HEK293T (cell line): ENCODE results near the gene KCNK7.

Experiments
- ARNT ChIP-seq: fragments of 450-650 bp; IDR thresholded peaks from 2 replicates; pipeline ENCODE4 v1.6.1; 2017; ENCODE audit warnings: mild to moderate bottlenecking
- BHLHE40 ChIP-seq: fragments of 450-650 bp; IDR thresholded peaks from 2 replicates; pipeline ENCODE4 v1.6.1; 2016; ENCODE audit warnings: mild to moderate bottlenecking, moderate library complexity, borderline replicate concordance
- FOXA1 ChIP-seq: fragments of 450-650 bp; IDR thresholded peaks from 2 replicates; pipeline ENCODE4 v1.6.1; 2016; ENCODE audit warnings: mild to moderate bottlenecking
- FOXK2 ChIP-seq: fragments of 450-650 bp; IDR thresholded peaks from 2 replicates; pipeline ENCODE4 v1.6.1; 2016; ENCODE audit warnings: mild to moderate bottlenecking
- FOXM1 ChIP-seq: fragments of 450-650 bp; IDR thresholded peaks from 2 replicates; pipeline ENCODE4 v1.6.1; 2017; ENCODE audit warnings: mild to moderate bottlenecking, borderline replicate concordance
- HDGF ChIP-seq: fragments of 450-650 bp; IDR thresholded peaks from 2 replicates; pipeline ENCODE4 v1.6.1; 2017; ENCODE audit warnings: antibody characterized with exemption, borderline replicate concordance
- L3MBTL2 ChIP-seq: fragments of 450-650 bp; conservative IDR thresholded peaks from 2 replicates; pipeline ENCODE4 v1.6.1; 2016; ENCODE audit warnings: mild to moderate bottlenecking
- NFRKB ChIP-seq: fragments of 450-650 bp; IDR thresholded peaks from 2 replicates; pipeline ENCODE4 v1.6.1; 2016; ENCODE audit warnings: mild to moderate bottlenecking, moderate library complexity
- SP1 ChIP-seq: fragments of 450-650 bp; IDR thresholded peaks from 2 replicates; pipeline ENCODE4 v1.6.1; 2017
- TARDBP ChIP-seq: fragments of 450-650 bp; IDR thresholded peaks from 2 replicates; pipeline ENCODE4 v1.6.1; 2016
- ZNF384 ChIP-seq: fragments of 450-650 bp; IDR thresholded peaks from 2 replicates; pipeline ENCODE4 v1.6.1; 2016
- TF ChIP-seq, protein P1 (sequence below): fragments of 450-650 bp; IDR thresholded peaks from 2 replicates; pipeline ENCODE4 v1.6.1; 2016

- TF ChIP-seq SP1 (no peak), ZNF384 (no peak), NFRKB (no peak), FOXK2 (no peak), ARNT (no peak), TARDBP (no peak), FOXA1 (no peak), FOXM1 (no peak), HDGF (no peak), BHLHE40 (no peak), L3MBTL2 (no peak)
- TF ChIP-seq, protein P1, sequence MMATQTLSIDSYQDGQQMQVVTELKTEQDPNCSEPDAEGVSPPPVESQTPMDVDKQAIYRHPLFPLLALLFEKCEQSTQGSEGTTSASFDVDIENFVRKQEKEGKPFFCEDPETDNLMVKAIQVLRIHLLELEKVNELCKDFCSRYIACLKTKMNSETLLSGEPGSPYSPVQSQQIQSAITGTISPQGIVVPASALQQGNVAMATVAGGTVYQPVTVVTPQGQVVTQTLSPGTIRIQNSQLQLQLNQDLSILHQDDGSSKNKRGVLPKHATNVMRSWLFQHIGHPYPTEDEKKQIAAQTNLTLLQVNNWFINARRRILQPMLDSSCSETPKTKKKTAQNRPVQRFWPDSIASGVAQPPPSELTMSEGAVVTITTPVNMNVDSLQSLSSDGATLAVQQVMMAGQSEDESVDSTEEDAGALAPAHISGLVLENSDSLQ, result no peak
Observed at GRCh38 chr11:65620666-65621065, 25.1 kb upstream of the KCNK7 start.
